Calu3 (cell line): ENCODE data around the gene PLCZ1. TPM values are rescaled to one million over a fixed set of nuclear protein-coding genes. Genes with fewer than 3 reads are reported as not detected.

Experiments
- BruUV-seq: library from RNA; stranded (reverse); fragments of 400-500 nt; replicated peaks from 2 replicates; lab custom pipeline; 2021; lab: Mats Ljungman, UMichigan
- CTCF ChIA-PET: fragments of 300-600 bp; sonication (Branson Sonifier 250); formaldehyde crosslinking; loops from one replicate; lab custom pipeline; 2022; ENCODE audit warnings: antibody characterized with exemption; lab: Charles Lee
- DNase-seq: peaks from one replicate; pipeline ENCODE4 v3.0.0; 2022
- H3K27ac Mint-ChIP-seq: one replicate; pipeline ENCODE4 v1.8.0; 2022; ENCODE audit warnings: mixed read lengths; ENCODE audit not compliant: unreplicated experiment
- H3K27me3 Mint-ChIP-seq: one replicate; pipeline ENCODE4 v1.8.0; 2022; ENCODE audit warnings: mixed read lengths; ENCODE audit not compliant: unreplicated experiment
- H3K36me3 Mint-ChIP-seq: one replicate; pipeline ENCODE4 v1.8.0; 2022; ENCODE audit warnings: mild to moderate bottlenecking, moderate library complexity, mixed read lengths; ENCODE audit not compliant: insufficient read depth, unreplicated experiment
- H3K4me1 Mint-ChIP-seq: one replicate; pipeline ENCODE4 v1.8.0; 2022; ENCODE audit warnings: mild to moderate bottlenecking, low read depth, mixed read lengths; ENCODE audit not compliant: unreplicated experiment
- H3K4me3 Mint-ChIP-seq: one replicate; pipeline ENCODE4 v1.8.0; 2022; ENCODE audit warnings: mild to moderate bottlenecking, low read depth, moderate library complexity, mixed read lengths; ENCODE audit not compliant: unreplicated experiment
- H3K9me3 Mint-ChIP-seq: one replicate; pipeline ENCODE4 v1.8.0; 2022; ENCODE audit warnings: low read depth, mixed read lengths; ENCODE audit not compliant: unreplicated experiment
- intact Hi-C: fragments of 100-400 bp; cut with micrococcal nuclease; formaldehyde crosslinking; loops from one replicate; pipeline ENCODE4 v1.10.0; 2022; ENCODE audit not compliant: unreplicated experiment
- total RNA-seq: library from RNA; stranded (reverse); gene quantifications from 2 replicates; pipeline ENCODE4 v1.2.3, GENCODE V29; 2022
- TF ChIP-seq, protein P1 (sequence below): fragments of 200-600 bp; IDR thresholded peaks from one replicate; pipeline ENCODE4 v1.8.0; 2022; ENCODE audit warnings: antibody characterized with exemption; ENCODE audit not compliant: unreplicated experiment

The PLCZ1 gene
- total RNA-seq, 1 experiment from 2014 or later = not detected

- Mint-ChIP-seq H3K4me3 (no peak overlapping the region), H3K9me3 (no peaks in the 10 kb centered on the region), H3K4me1 (peaks cover 6% of the 10 kb centered on the region), H3K27ac (no peak overlapping the region), H3K27me3 (no peaks in the 10 kb centered on the region), H3K36me3 (no peaks in the 10 kb centered on the region)
- CTCF ChIA-PET = no interaction called here
- TF ChIP-seq, protein P1, sequence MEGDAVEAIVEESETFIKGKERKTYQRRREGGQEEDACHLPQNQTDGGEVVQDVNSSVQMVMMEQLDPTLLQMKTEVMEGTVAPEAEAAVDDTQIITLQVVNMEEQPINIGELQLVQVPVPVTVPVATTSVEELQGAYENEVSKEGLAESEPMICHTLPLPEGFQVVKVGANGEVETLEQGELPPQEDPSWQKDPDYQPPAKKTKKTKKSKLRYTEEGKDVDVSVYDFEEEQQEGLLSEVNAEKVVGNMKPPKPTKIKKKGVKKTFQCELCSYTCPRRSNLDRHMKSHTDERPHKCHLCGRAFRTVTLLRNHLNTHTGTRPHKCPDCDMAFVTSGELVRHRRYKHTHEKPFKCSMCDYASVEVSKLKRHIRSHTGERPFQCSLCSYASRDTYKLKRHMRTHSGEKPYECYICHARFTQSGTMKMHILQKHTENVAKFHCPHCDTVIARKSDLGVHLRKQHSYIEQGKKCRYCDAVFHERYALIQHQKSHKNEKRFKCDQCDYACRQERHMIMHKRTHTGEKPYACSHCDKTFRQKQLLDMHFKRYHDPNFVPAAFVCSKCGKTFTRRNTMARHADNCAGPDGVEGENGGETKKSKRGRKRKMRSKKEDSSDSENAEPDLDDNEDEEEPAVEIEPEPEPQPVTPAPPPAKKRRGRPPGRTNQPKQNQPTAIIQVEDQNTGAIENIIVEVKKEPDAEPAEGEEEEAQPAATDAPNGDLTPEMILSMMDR = no peak
- BruUV-seq = no TSS peak
- intact Hi-C loops = no loop called here
- DNase-seq = no peak
Measured at GRCh38 chr12:18651525-18651924, 86.3 kb downstream of the PLCZ1 start.

DNA sequence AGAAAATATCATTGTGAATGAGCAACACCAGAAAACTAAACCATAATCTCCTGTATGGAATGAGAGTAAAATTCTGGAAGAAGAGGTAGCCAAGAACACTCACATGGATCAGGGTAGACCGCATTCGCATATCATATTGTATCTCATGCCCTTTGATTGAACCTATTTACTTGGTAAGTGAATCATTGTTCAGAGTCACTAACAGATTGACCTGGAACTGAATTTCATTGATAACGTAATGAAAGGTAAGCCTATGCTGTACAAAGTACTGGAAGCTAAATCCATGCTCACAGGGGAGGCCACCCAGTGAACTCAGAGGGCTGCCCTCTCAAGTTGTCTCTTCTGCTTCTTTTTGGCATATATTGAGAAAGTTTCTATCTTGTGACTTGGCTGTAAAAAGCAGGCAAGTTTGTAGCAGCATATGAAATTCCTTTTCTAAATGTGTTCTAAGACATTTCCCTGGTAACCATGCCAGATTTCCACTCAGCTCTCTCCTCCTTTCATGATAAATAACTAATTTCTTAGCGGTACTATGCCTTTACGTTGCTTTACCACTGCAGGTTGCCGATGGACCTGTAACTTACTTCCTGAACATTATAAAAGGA lies 91.4 kb downstream of the PLCZ1 start:
- intact Hi-C loops = no loop called here
- H3K36me3 Mint-ChIP-seq = no peaks in the 10 kb centered on the region
- no peak overlapping the region for H3K4me3 Mint-ChIP-seq
- CTCF ChIA-PET = no interaction called here
- H3K9me3 Mint-ChIP-seq = no peaks in the 10 kb centered on the region
- TF ChIP-seq, protein P1 = no peak
- H3K27me3 Mint-ChIP-seq = no peaks in the 10 kb centered on the region
- peak; percentile 6 for DNase-seq
- no peak overlapping the region for H3K27ac Mint-ChIP-seq
- BruUV-seq = no TSS peak
- peaks cover 9% of the 10 kb centered on the region for H3K4me1 Mint-ChIP-seq

DNA sequence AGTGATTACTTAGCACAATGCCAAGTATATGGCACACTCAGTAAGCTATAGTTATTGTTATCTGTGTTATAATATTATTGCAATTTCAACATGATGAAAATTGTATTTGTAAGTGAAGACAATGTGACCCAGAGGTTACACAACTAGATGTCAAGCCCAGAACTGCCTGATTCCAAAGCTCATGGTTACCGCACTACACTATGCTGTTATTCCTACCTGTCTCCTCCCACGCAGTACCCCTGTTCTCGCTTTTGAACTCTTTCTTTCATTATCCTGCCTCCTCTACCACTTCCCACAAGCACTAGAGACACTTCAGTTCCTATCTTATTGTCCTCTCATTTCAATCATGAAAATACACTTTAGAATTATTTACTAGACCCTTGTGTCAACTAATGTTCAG lies 93.2 kb downstream of the PLCZ1 start:
- Mint-ChIP-seq H3K27me3 (no peaks in the 10 kb centered on the region), H3K9me3 (no peaks in the 10 kb centered on the region), H3K4me1 (peaks cover 9% of the 10 kb centered on the region), H3K36me3 (no peaks in the 10 kb centered on the region), H3K4me3 (no peak overlapping the region), H3K27ac (no peak overlapping the region)
- TF ChIP-seq, protein P1 = no peak
- no TSS peak for BruUV-seq
- intact Hi-C loops = no loop called here
- DNase-seq = no peak
- CTCF ChIA-PET = no interaction called here

DNA sequence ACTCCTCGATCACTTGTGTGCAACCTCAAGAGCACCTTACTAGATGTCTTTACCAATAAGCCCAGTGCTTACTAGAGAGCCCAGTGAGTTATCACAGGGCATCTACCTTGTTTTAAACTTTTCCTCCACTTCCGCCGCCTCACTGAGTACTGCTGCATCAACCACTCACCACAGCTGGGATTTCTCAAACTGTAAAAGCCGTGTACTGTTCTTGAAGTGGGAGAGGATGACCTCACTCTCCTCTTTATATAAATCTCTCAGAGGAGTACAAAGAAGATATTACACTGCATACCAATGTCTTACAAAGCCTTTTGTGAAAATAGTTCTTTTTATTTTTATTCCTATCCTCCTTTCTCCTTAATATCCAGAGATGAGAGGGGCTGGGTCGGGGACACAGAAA lies 94.1 kb downstream of the PLCZ1 start:
- DNase-seq = no peak
- no peak overlapping the region for H3K27ac Mint-ChIP-seq

More for the DNA sequence above, 94.1 kb downstream of the PLCZ1 start:
- no TSS peak for BruUV-seq
- CTCF ChIA-PET = no interaction called here
- Mint-ChIP-seq H3K27me3 (no peaks in the 10 kb centered on the region), H3K4me1 (peaks cover 9% of the 10 kb centered on the region), H3K4me3 (no peak overlapping the region), H3K9me3 (no peaks in the 10 kb centered on the region), H3K36me3 (no peaks in the 10 kb centered on the region)
- TF ChIP-seq, protein P1 = no peak
- intact Hi-C loops = no loop called here
